Hepatocyte (in vitro differentiated cells): Measurements from ENCODE around the gene TCF4. TPM values are rescaled to one million over a fixed set of nuclear protein-coding genes. Genes with fewer than 3 reads are reported as not detected.

Experiments
- DNase-seq: peaks from one replicate; pipeline ENCODE4 v3.0.0-alpha.2; 2016; ENCODE audit warnings: low spot score
- H2AFZ ChIP-seq: fragments of 200-600 bp; sonication (generic); 2 replicates; pipeline ENCODE4 v1.6.0; 2016; ENCODE audit warnings: antibody characterized with exemption, mild to moderate bottlenecking
- H3K27ac ChIP-seq: fragments of 200-600 bp; sonication (generic); 2 replicates; pipeline ENCODE4 v1.5.1; 2016; ENCODE audit warnings: mild to moderate bottlenecking
- H3K27me3 ChIP-seq: fragments of 200-600 bp; sonication (generic); 2 replicates; pipeline ENCODE4 v1.6.1; 2016
- H3K36me3 ChIP-seq: fragments of 200-600 bp; sonication (generic); replicated peaks from 2 replicates; pipeline ENCODE4 v1.5.1; 2016; ENCODE audit warnings: low read depth; ENCODE audit not compliant: insufficient read depth
- H3K4me1 ChIP-seq: fragments of 200-600 bp; sonication (generic); 2 replicates; pipeline ENCODE4 v1.5.1; 2016; ENCODE audit warnings: mild to moderate bottlenecking, moderate library complexity; ENCODE audit not compliant: insufficient read depth
- H3K4me2 ChIP-seq: fragments of 200-600 bp; sonication (generic); 2 replicates; pipeline ENCODE4 v1.6.0; 2016
- H3K4me3 ChIP-seq: fragments of 200-600 bp; sonication (generic); 2 replicates; pipeline ENCODE4 v1.5.1; 2016; ENCODE audit warnings: mild to moderate bottlenecking
- H3K79me2 ChIP-seq: fragments of 200-600 bp; sonication (generic); 2 replicates; pipeline ENCODE4 v1.6.0; 2017; ENCODE audit warnings: mild to moderate bottlenecking
- H3K9me2 ChIP-seq: fragments of 200-600 bp; sonication (generic); replicated peaks from 2 replicates; pipeline ENCODE4 v1.6.0; 2017; ENCODE audit warnings: mild to moderate bottlenecking; ENCODE audit not compliant: insufficient read depth
- H3K9me3 ChIP-seq: fragments of 200-600 bp; sonication (generic); 2 replicates; pipeline ENCODE4 v1.5.1; 2016; ENCODE audit warnings: low read depth, mild to moderate bottlenecking
- H4K20me1 ChIP-seq: fragments of 200-600 bp; sonication (generic); 2 replicates; pipeline ENCODE4 v1.6.0; 2016; ENCODE audit warnings: mild to moderate bottlenecking; ENCODE audit not compliant: insufficient read depth, poor library complexity, severe bottlenecking
- CTCF ChIP-seq: fragments of 200-600 bp; sonication (generic); IDR thresholded peaks from 2 replicates; pipeline ENCODE4 v1.5.1; 2016; ENCODE audit warnings: antibody characterized with exemption, mild to moderate bottlenecking; ENCODE audit not compliant: poor library complexity
- EZH2 ChIP-seq: fragments of 200-600 bp; sonication (generic); IDR thresholded peaks from 2 replicates; pipeline ENCODE4 v1.6.1; 2016; ENCODE audit warnings: antibody characterized with exemption, mild to moderate bottlenecking, borderline replicate concordance
- EZH2phosphoT487 ChIP-seq: fragments of 200-600 bp; sonication (generic); IDR thresholded peaks from one replicate; pipeline ENCODE4 v1.6.1; 2018; ENCODE audit warnings: antibody characterized with exemption, mild to moderate bottlenecking, low read depth, moderate library complexity; ENCODE audit not compliant: unreplicated experiment, severe bottlenecking
- WGBS: methylation state at CpG from one replicate; pipeline ENCODE4 v1.1.6; 2016; ENCODE audit warnings: low lambda C conversion rate; ENCODE audit errors: missing lambda C conversion rate; 5-methylcytosine and 5-hydroxymethylcytosine counted together
- polyA plus RNA-seq: library from polyadenylated mRNA; unstranded; fragments of >200 nt; fragmentation: Nextera tagmentation; extraction: Ambion mirVana; gene quantifications from 2 replicates; pipeline ENCODE4 v1.2.1, GENCODE V29; 2016
- total RNA-seq: library from RNA; depleted of rRNA; stranded (reverse); fragments of >200 nt; gene quantifications from 2 replicates; pipeline ENCODE4 v1.2.3, GENCODE V29; 2014

TCF4 gene
- total and polyA plus RNA-seq, 2 experiments from 2014 or later, result 40.5 to 65.2 TPM

GRCh38 chr18:55375930-55376329 lies 212.1 kb downstream of the TCF4 start:
- H4K20me1 ChIP-seq, result no peaks in the 10 kb centered on the region
- no peaks in the 10 kb centered on the region for H3K9me2 ChIP-seq
- H3K79me2 ChIP-seq, result peaks cover 10% of the 10 kb centered on the region
- TF ChIP-seq EZH2, result no peak
- TF ChIP-seq CTCF, result no peak
- no peak for TF ChIP-seq EZH2phosphoT487
- no peaks in the 10 kb centered on the region for H3K27me3 ChIP-seq
- H3K4me3 ChIP-seq, result no peak overlapping the region
- no peaks in the 10 kb centered on the region for H3K9me3 ChIP-seq
- 94% methylated on average over 5 of the region's 5 CpGs for WGBS
- no peaks in the 10 kb centered on the region for H3K36me3 ChIP-seq
- no peaks in the 10 kb centered on the region for H3K4me1 ChIP-seq
- no peak for DNase-seq
- H2AFZ ChIP-seq, result no peak overlapping the region
- H3K4me2 ChIP-seq, result no peak overlapping the region
- H3K27ac ChIP-seq, result no peak overlapping the region

GRCh38 chr18:55374741-55375140 lies 213.3 kb downstream of the TCF4 start:
- no peak overlapping the region for H2AFZ ChIP-seq
- H3K9me2 ChIP-seq, result no peaks in the 10 kb centered on the region
- H3K79me2 ChIP-seq, result peaks cover 10% of the 10 kb centered on the region
- H4K20me1 ChIP-seq, result no peaks in the 10 kb centered on the region
- TF ChIP-seq EZH2 (no peak), CTCF (no peak), EZH2phosphoT487 (no peak)
- H3K27ac ChIP-seq, result no peak overlapping the region
- H3K27me3 ChIP-seq, result no peaks in the 10 kb centered on the region
- H3K4me2 ChIP-seq, result no peak overlapping the region
- no peaks in the 10 kb centered on the region for H3K36me3 ChIP-seq
- H3K4me1 ChIP-seq, result no peaks in the 10 kb centered on the region
- DNase-seq, result no peak
- no peak overlapping the region for H3K4me3 ChIP-seq
- 95% methylated on average over 1 of the region's 1 CpG for WGBS
- H3K9me3 ChIP-seq, result no peaks in the 10 kb centered on the region

GRCh38 chr18:55372209-55372608 lies 215.8 kb downstream of the TCF4 start:
- WGBS, result 98% methylated on average over 2 of the region's 2 CpGs
- TF ChIP-seq EZH2, result no peak
- no peak for TF ChIP-seq CTCF
- no peak for TF ChIP-seq EZH2phosphoT487

GRCh38 chr18:55370936-55371335 lies 217.1 kb downstream of the TCF4 start:
- no peak overlapping the region for H3K4me3 ChIP-seq
- peaks cover 7% of the 10 kb centered on the region for H3K79me2 ChIP-seq
- H3K9me3 ChIP-seq, result no peaks in the 10 kb centered on the region

More at GRCh38 chr18:55372209-55372608, 215.8 kb downstream of the TCF4 start:
- Histone ChIP-seq H3K9me2 (no peaks in the 10 kb centered on the region), H3K9me3 (no peaks in the 10 kb centered on the region), H3K4me2 (no peak overlapping the region), H3K27me3 (no peaks in the 10 kb centered on the region), H3K36me3 (no peaks in the 10 kb centered on the region), H3K79me2 (peaks cover 7% of the 10 kb centered on the region), H3K4me3 (no peak overlapping the region), H3K27ac (no peak overlapping the region), H4K20me1 (no peaks in the 10 kb centered on the region), H3K4me1 (no peaks in the 10 kb centered on the region), H2AFZ (no peak overlapping the region)
- DNase-seq, result no peak

More at GRCh38 chr18:55370936-55371335, 217.1 kb downstream of the TCF4 start:
- no peak overlapping the region for H3K27ac ChIP-seq
- H3K9me2 ChIP-seq, result no peaks in the 10 kb centered on the region
- H4K20me1 ChIP-seq, result no peaks in the 10 kb centered on the region
- no peaks in the 10 kb centered on the region for H3K27me3 ChIP-seq
- H3K4me2 ChIP-seq, result no peak overlapping the region
- H3K36me3 ChIP-seq, result no peaks in the 10 kb centered on the region
- no peak for DNase-seq
- no peak overlapping the region for H2AFZ ChIP-seq
- TF ChIP-seq CTCF (no peak), EZH2 (no peak), EZH2phosphoT487 (no peak)
- H3K4me1 ChIP-seq, result no peaks in the 10 kb centered on the region
